Endothelial cell of umbilical vein (primary cell): ENCODE data around the gene TUT7. TPM values are rescaled to one million over a fixed set of nuclear protein-coding genes. Genes with fewer than 3 reads are reported as not detected.

Source experiments
- BruUV-seq: library from RNA; stranded (reverse); fragments of 400-500 nt; replicated peaks from 2 replicates; lab custom pipeline; 2021; lab: Mats Ljungman, UMichigan
- CTCF ChIA-PET: fragments of 300-600, 350-600 bp; sonication (Branson Sonifier 250); formaldehyde crosslinking; loops from one replicate; lab custom pipeline; 2021; ENCODE audit warnings: antibody characterized with exemption, inconsistent platforms; lab: Charles Lee
- POLR2A ChIA-PET: fragments of 300-600, 350-600 bp; sonication (Branson Sonifier 250); formaldehyde crosslinking; loops from one replicate; lab custom pipeline; 2021; ENCODE audit warnings: antibody characterized with exemption, inconsistent platforms; lab: Charles Lee
- DNase-seq: peaks from one replicate; pipeline ENCODE4 v3.0.0-alpha.2; 2011; ENCODE audit warnings: low read depth, low spot score
- FAIRE-seq: peaks from 2 replicates; lab custom pipeline; 2011; peaks lifted over from hg19 to GRCh38; lab: Jason Lieb, UNC
- H2AFZ ChIP-seq: 2 replicates; pipeline ENCODE4 v1.6.0; 2012; ENCODE audit warnings: low read depth, low read length, control low read depth, inconsistent platforms
- H3K27ac ChIP-seq: 2 replicates; pipeline ENCODE4 v1.5.1; 2011; ENCODE audit warnings: low read depth, mild to moderate bottlenecking, control low read depth, low read length, moderate library complexity; ENCODE audit not compliant: insufficient read depth
- H3K27me3 ChIP-seq, 2 experiments: 2 replicates each; pipeline versions ENCODE4 v1.6.0 to v1.6.1; 2011; ENCODE audit warnings: low read length in 2 of 2, mixed read lengths in 1 of 2; ENCODE audit not compliant: control insufficient read depth in 2 of 2, insufficient read depth in 2 of 2
- H3K36me3 ChIP-seq, 2 experiments: 2 replicates in 1 of 2; 3 replicates in 1 of 2; pipeline ENCODE4 v1.5.1; 2011; ENCODE audit warnings: low read length in 2 of 2, mild to moderate bottlenecking in 1 of 2, moderate library complexity in 1 of 2; ENCODE audit not compliant: control insufficient read depth in 2 of 2, insufficient read depth in 2 of 2; ENCODE audit errors: extremely low read depth in 1 of 2
- H3K4me1 ChIP-seq: 3 replicates; pipeline ENCODE4 v1.5.1; 2011; ENCODE audit warnings: mild to moderate bottlenecking, low read length; ENCODE audit not compliant: control insufficient read depth, insufficient read depth; ENCODE audit errors: extremely low read depth
- H3K4me2 ChIP-seq: 2 replicates; pipeline ENCODE4 v1.6.1; 2011; ENCODE audit warnings: low read length, control low read depth, mixed read lengths; ENCODE audit not compliant: insufficient read depth
- H3K4me3 ChIP-seq, 3 experiments: fragments of 200-600 bp in 1 of 3; sonication (generic), shearing (Covaris generic) in 1 of 3; replicated peaks in 1 of 3; 2 replicates each; pipeline ENCODE4 v1.5.1; 2011 to 2016; ENCODE audit warnings: control low read depth in 3 of 3, low read length in 3 of 3, mild to moderate bottlenecking in 2 of 3, inconsistent platforms in 1 of 3, low read depth in 1 of 3, moderate library complexity in 1 of 3; ENCODE audit not compliant: insufficient read depth in 1 of 3
- H3K79me2 ChIP-seq: 2 replicates; pipeline ENCODE4 v1.6.0; 2012; ENCODE audit warnings: low read length, inconsistent platforms; ENCODE audit not compliant: control insufficient read depth, insufficient read depth
- H3K9ac ChIP-seq: replicated peaks from 2 replicates; pipeline ENCODE3; 2011; ENCODE audit warnings: low read length, control low read depth; ENCODE audit not compliant: insufficient read depth; ENCODE audit errors: extremely low read depth
- H3K9me1 ChIP-seq: replicated peaks from 3 replicates; pipeline ENCODE4 v1.6.0; 2011; ENCODE audit warnings: mild to moderate bottlenecking, low read length; ENCODE audit not compliant: control insufficient read depth, insufficient read depth; ENCODE audit errors: extremely low read depth
- H3K9me3 ChIP-seq: replicated peaks from 2 replicates; pipeline ENCODE4 v1.5.1; 2012; ENCODE audit warnings: low read length, inconsistent platforms; ENCODE audit not compliant: control insufficient read depth, insufficient read depth
- H4K20me1 ChIP-seq: replicated peaks from 2 replicates; pipeline ENCODE3; 2011; ENCODE audit warnings: mild to moderate bottlenecking, low read length; ENCODE audit not compliant: control insufficient read depth, insufficient read depth; ENCODE audit errors: extremely low read depth
- CTCF ChIP-seq, 2 donors: IDR thresholded peaks; 1 replicate in 1 of 2; 2 replicates in 1 of 2; pipeline ENCODE4 v1.5.1; 2011; ENCODE audit warnings: low read length in 2 of 2, mild to moderate bottlenecking in 2 of 2, moderate library complexity in 2 of 2, control low read depth in 1 of 2, inconsistent platforms in 1 of 2, low read depth in 1 of 2; ENCODE audit not compliant: insufficient read depth in 1 of 2; ENCODE audit errors: extremely low read depth in 1 of 2
- EZH2 ChIP-seq: IDR thresholded peaks from 2 replicates; pipeline ENCODE4 v1.6.1; 2012; ENCODE audit warnings: borderline replicate concordance, low read depth, mild to moderate bottlenecking, moderate library complexity, low read length, inconsistent platforms; ENCODE audit not compliant: severe bottlenecking
- FOS ChIP-seq: IDR thresholded peaks from 2 replicates; pipeline ENCODE4 v1.6.1; 2011; ENCODE audit warnings: mild to moderate bottlenecking, low read length, moderate library complexity, borderline replicate concordance; ENCODE audit not compliant: insufficient read depth
- GATA2 ChIP-seq: IDR thresholded peaks from 2 replicates; pipeline ENCODE4 v1.7.0; 2011; ENCODE audit warnings: low read depth, mild to moderate bottlenecking, moderate library complexity, mixed read lengths, low read length; ENCODE audit not compliant: insufficient read length, insufficient read depth
- JUN ChIP-seq: IDR thresholded peaks from 2 replicates; pipeline ENCODE4 v1.6.1; 2011; ENCODE audit warnings: borderline replicate concordance, low read depth; ENCODE audit not compliant: insufficient read length, insufficient read depth
- MAX ChIP-seq: IDR thresholded peaks from 2 replicates; pipeline ENCODE4 v1.6.1; 2011; ENCODE audit not compliant: insufficient read depth, insufficient read length
- MYC ChIP-seq: IDR thresholded peaks from one replicate; pipeline ENCODE4 v1.6.1; 2011; ENCODE audit warnings: mild to moderate bottlenecking, low read depth, low read length
- POLR2A ChIP-seq: IDR thresholded peaks from 2 replicates; pipeline ENCODE4 v1.6.1; 2012; ENCODE audit warnings: low read depth, mild to moderate bottlenecking, control low read depth, low read length
- POLR2AphosphoS5 ChIP-seq: IDR thresholded peaks from 2 replicates; pipeline ENCODE4 v1.6.1; 2012; ENCODE audit warnings: low read depth, mild to moderate bottlenecking, control low read depth, low read length, moderate library complexity; ENCODE audit not compliant: insufficient read depth
- dilution Hi-C: fragments of 300-500 bp; cut with MboI; formaldehyde crosslinking; loops from one replicate; pipeline ENCODE4 v1.15.0; 2019; ENCODE audit warnings: low sequenced_read_pairs; ENCODE audit not compliant: extremely low pct_ligation_motif_present
- intact Hi-C: fragments of 100-400 bp; cut with micrococcal nuclease; formaldehyde crosslinking; loops from one replicate; pipeline ENCODE4 v1.10.0; 2022
- polyA plus RNA-seq, 4 experiments: library from polyadenylated mRNA; depleted of rRNA in 3 of 4; stranded (reverse) in 3 of 4; unstranded in 1 of 4; fragments of >200 nt; gene quantifications; 2 replicates each; pipeline versions ENCODE4 v1.2.1 to v1.2.3, GENCODE V29; 2011 to 2012; ENCODE audit warnings: missing spikeins in 1 of 4
- total RNA-seq: library from RNA; stranded (reverse); gene quantifications from 2 replicates; pipeline ENCODE4 v1.2.3, GENCODE V29; 2021

Gene TUT7
- total and polyA plus RNA-seq, 2 donors (not counting 3 experiments of a cell fraction or from before 2014, with no cell fraction given), result 5.1 to 19.0 TPM

GRCh38 chr9:86288499-86289198 is 65.6 kb downstream of the TUT7 start:
- no peak for DNase-seq
- no peak overlapping the region for H3K27ac ChIP-seq
- H3K4me1 ChIP-seq, result no peaks in the 10 kb centered on the region
- dilution Hi-C loops (no loop called here), intact Hi-C loops (no loop called here)
- TF ChIP-seq POLR2A (no peak), FOS (no peak), JUN (no peak), MYC (no peak), POLR2AphosphoS5 (no peak), GATA2 (no peak), MAX (no peak), EZH2 (no peak), CTCF (IDR thresholded peaks at IDR 0.05; ENCODE audit: extremely low read depth in 1 of 2, insufficient read depth in 1 of 2, low read depth in 1 of 2, low read length in 2 of 2) (no peak)
- H3K4me3 ChIP-seq, result no peak overlapping the region
- no peaks in the 10 kb centered on the region for H3K36me3 ChIP-seq
- no peaks in the 10 kb centered on the region for H3K79me2 ChIP-seq
- H2AFZ ChIP-seq, result no peak overlapping the region
- ChIA-PET CTCF (no interaction called here), POLR2A (no interaction called here)
- no peaks in the 10 kb centered on the region for H4K20me1 ChIP-seq
- H3K9me1 ChIP-seq, result no peaks in the 10 kb centered on the region
- H3K9ac ChIP-seq, result no peak overlapping the region
- BruUV-seq, result no TSS peak
- no peak for FAIRE-seq
- H3K4me2 ChIP-seq, result no peak overlapping the region
- H3K27me3 ChIP-seq, result no peaks in the 10 kb centered on the region
- no peaks in the 10 kb centered on the region for H3K9me3 ChIP-seq
